CD4-positive, alpha-beta T cell (primary cell): ENCODE results near the gene CCL15. TPM values are rescaled to one million over a fixed set of nuclear protein-coding genes. Genes with fewer than 3 reads are reported as not detected.

Experiments
- ATAC-seq: fragments of 200-7000 bp; cut with Tn5 transposase; one replicate; pipeline ENCODE4 v1.10.0; 2022; ENCODE audit warnings: mild to moderate bottlenecking; ENCODE audit not compliant: poor library complexity
- CTCF ChIA-PET: fragments of 350-600 bp; sonication (Branson Sonifier 250); formaldehyde crosslinking; loops from one replicate; lab custom pipeline; 2021; ENCODE audit warnings: antibody characterized with exemption, inconsistent platforms; lab: Charles Lee
- POLR2A ChIA-PET: fragments of 350-600 bp; sonication (Branson Sonifier 250); formaldehyde crosslinking; loops from one replicate; lab custom pipeline; 2021; ENCODE audit warnings: antibody characterized with exemption, inconsistent platforms; lab: Charles Lee
- DNase-seq, 14 experiments: peaks; one replicate each; pipeline ENCODE4 v3.0.0-alpha.2; 2013 to 2020; ENCODE audit warnings: mixed read lengths in 2 of 14
- H3K27ac ChIP-seq, 2 donors: one replicate each; pipeline versions ENCODE4 v1.5.1 to v1.7.0; 2013; ENCODE audit warnings: low read length in 2 of 2, low read depth in 1 of 2, mild to moderate bottlenecking in 1 of 2
- H3K27me3 ChIP-seq, 2 experiments: 1 replicate in 1 of 2; 2 replicates in 1 of 2; pipeline versions ENCODE4 v1.6.1 to v1.7.0; 2013; ENCODE audit warnings: low read length in 2 of 2, control low read depth in 1 of 2, mild to moderate bottlenecking in 1 of 2, moderate library complexity in 1 of 2; ENCODE audit not compliant: insufficient read depth in 2 of 2, control insufficient read depth in 1 of 2
- H3K36me3 ChIP-seq: one replicate; pipeline ENCODE4 v1.6.1; 2013; ENCODE audit warnings: low read length, control low read depth; ENCODE audit not compliant: insufficient read depth
- H3K4me1 ChIP-seq: one replicate; pipeline ENCODE4 v1.6.1; 2013; ENCODE audit warnings: low read length, control low read depth; ENCODE audit not compliant: insufficient read depth
- H3K4me3 ChIP-seq: one replicate; pipeline ENCODE4 v1.5.1; 2013; ENCODE audit warnings: mild to moderate bottlenecking, low read length, moderate library complexity
- H3K9me3 ChIP-seq, 2 experiments: 1 replicate in 1 of 2; 2 replicates in 1 of 2; pipeline versions ENCODE4 v1.6.1 to v1.7.0; 2013; ENCODE audit warnings: low read length in 2 of 2, mild to moderate bottlenecking in 2 of 2, control low read depth in 1 of 2, moderate library complexity in 1 of 2; ENCODE audit not compliant: control insufficient read depth in 1 of 2, insufficient read depth in 1 of 2
- H3K27ac Mint-ChIP-seq: one replicate; pipeline ENCODE4 v1.8.0; 2020; ENCODE audit warnings: mixed read lengths
- H3K27me3 Mint-ChIP-seq: one replicate; pipeline ENCODE4 v1.8.0; 2021; ENCODE audit warnings: mixed read lengths
- H3K36me3 Mint-ChIP-seq: one replicate; pipeline ENCODE4 v1.8.0; 2021; ENCODE audit warnings: low read depth, mixed read lengths
- H3K4me1 Mint-ChIP-seq: one replicate; pipeline ENCODE4 v1.8.0; 2021; ENCODE audit warnings: low read depth, mixed read lengths
- H3K4me3 Mint-ChIP-seq: one replicate; pipeline ENCODE4 v1.8.0; 2020; ENCODE audit warnings: mild to moderate bottlenecking, mixed read lengths
- H3K9me3 Mint-ChIP-seq: one replicate; pipeline ENCODE4 v1.8.0; 2020; ENCODE audit warnings: mixed read lengths
- intact Hi-C, 2 experiments: fragments of 100-400 bp; cut with DNase I in 1 of 2; cut with micrococcal nuclease in 1 of 2; formaldehyde crosslinking; loops; one replicate each; pipeline versions ENCODE4 v1.15.1 to v1.9.0; 2023 to 2025; cut with DNase I, micrococcal nuclease
- total RNA-seq, 174 experiments: library from RNA in 2 of 174; stranded (reverse) in 2 of 174; gene quantifications; one replicate each; pipeline ENCODE4 v1.2.3 and lab custom pipeline; 2021 to 2026
- TF ChIP-seq, protein P1 (sequence below): fragments of 200-600 bp; IDR thresholded peaks from one replicate; pipeline ENCODE4 v1.8.0; 2022; ENCODE audit warnings: antibody characterized with exemption, mild to moderate bottlenecking

CCL15 gene
- total RNA-seq, 2 experiments from 2014 or later = not detected

GRCh38 chr17:35982409-35983191 is 18.8 kb downstream of the CCL15 start:
- ChIA-PET POLR2A (no interaction called here), CTCF (no interaction called here)
- Histone ChIP-seq H3K36me3 (no peaks in the 10 kb centered on the region), H3K4me1 (no peaks in the 10 kb centered on the region), H3K27ac (no peak overlapping the region), H3K9me3 (no peaks in the 10 kb centered on the region), H3K4me3 (no peak overlapping the region), H3K27me3 (no peaks in the 10 kb centered on the region)
- TF ChIP-seq, protein P1, sequence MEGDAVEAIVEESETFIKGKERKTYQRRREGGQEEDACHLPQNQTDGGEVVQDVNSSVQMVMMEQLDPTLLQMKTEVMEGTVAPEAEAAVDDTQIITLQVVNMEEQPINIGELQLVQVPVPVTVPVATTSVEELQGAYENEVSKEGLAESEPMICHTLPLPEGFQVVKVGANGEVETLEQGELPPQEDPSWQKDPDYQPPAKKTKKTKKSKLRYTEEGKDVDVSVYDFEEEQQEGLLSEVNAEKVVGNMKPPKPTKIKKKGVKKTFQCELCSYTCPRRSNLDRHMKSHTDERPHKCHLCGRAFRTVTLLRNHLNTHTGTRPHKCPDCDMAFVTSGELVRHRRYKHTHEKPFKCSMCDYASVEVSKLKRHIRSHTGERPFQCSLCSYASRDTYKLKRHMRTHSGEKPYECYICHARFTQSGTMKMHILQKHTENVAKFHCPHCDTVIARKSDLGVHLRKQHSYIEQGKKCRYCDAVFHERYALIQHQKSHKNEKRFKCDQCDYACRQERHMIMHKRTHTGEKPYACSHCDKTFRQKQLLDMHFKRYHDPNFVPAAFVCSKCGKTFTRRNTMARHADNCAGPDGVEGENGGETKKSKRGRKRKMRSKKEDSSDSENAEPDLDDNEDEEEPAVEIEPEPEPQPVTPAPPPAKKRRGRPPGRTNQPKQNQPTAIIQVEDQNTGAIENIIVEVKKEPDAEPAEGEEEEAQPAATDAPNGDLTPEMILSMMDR = no peak
- peaks cover 19% of the 10 kb centered on the region for H3K27me3 Mint-ChIP-seq
- no peak overlapping the region for H3K4me3 Mint-ChIP-seq
- H3K9me3 Mint-ChIP-seq = no peaks in the 10 kb centered on the region
- H3K4me1 Mint-ChIP-seq = no peaks in the 10 kb centered on the region
- no peaks in the 10 kb centered on the region for H3K36me3 Mint-ChIP-seq
- no peak for ATAC-seq
- intact Hi-C loops = no loop called here
- H3K27ac Mint-ChIP-seq = no peak overlapping the region
- no peak for DNase-seq

GRCh38 chr17:35981908-35982330 is 19.4 kb downstream of the CCL15 start:
- H3K4me1 ChIP-seq = no peaks in the 10 kb centered on the region
- TF ChIP-seq, protein P1 = no peak
- no peak for ATAC-seq
- no peak overlapping the region for H3K27ac Mint-ChIP-seq
- ChIA-PET CTCF (no interaction called here), POLR2A (no interaction called here)
- H3K9me3 ChIP-seq = no peaks in the 10 kb centered on the region
- intact Hi-C loops = no loop called here
- no peaks in the 10 kb centered on the region for H3K27me3 ChIP-seq
- H3K27me3 Mint-ChIP-seq = peaks cover 19% of the 10 kb centered on the region
- no peaks in the 10 kb centered on the region for H3K36me3 Mint-ChIP-seq
- H3K4me1 Mint-ChIP-seq = no peaks in the 10 kb centered on the region
- no peak overlapping the region for H3K4me3 Mint-ChIP-seq
- H3K36me3 ChIP-seq = no peaks in the 10 kb centered on the region
- no peak overlapping the region for H3K27ac ChIP-seq
- DNase-seq = no peak
- no peak overlapping the region for H3K4me3 ChIP-seq
- H3K9me3 Mint-ChIP-seq = no peaks in the 10 kb centered on the region

DNA sequence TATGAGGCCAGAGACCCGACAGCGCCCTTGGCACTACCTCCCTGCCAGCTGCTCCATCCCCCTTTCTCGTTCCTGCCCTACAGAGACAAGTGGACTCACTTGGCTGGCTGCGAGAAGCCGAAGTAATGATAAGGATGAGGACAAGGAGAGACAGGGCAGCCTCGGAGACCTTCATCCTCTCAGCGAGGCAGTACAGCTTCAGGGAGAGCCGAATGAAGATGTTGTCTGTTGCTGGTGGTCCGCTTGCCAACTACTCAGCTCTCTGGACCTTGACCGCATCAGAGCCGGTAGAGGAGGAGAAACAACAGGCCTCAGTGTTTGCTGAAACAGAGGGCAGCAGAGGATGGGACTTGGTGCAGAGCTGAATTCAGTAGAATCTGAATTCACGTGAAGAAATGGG is 20.1 kb downstream of the CCL15 start, which contains the start of gene CCL16:
Gene CCL16, minus strand, starts transcription at position 252 of the 400 bp plus-strand sequence. Its CDS starts 77 bp downstream, at position 175.
- no peak for DNase-seq
- CTCF ChIA-PET = no interaction called here
- Histone ChIP-seq H3K4me3 (no peak within 1 kb of the TSS), H3K27me3 (no peaks in the 10 kb centered on the region), H3K4me1 (no peaks in the 10 kb centered on the region), H3K9me3 (no peaks in the 10 kb centered on the region), H3K36me3 (no peaks in the 10 kb centered on the region), H3K27ac (no peak within 1 kb of the TSS)
- Mint-ChIP-seq H3K27ac (no peak within 1 kb of the TSS), H3K4me3 (no peak within 1 kb of the TSS), H3K4me1 (no peaks in the 10 kb centered on the region), H3K9me3 (no peaks in the 10 kb centered on the region), H3K27me3 (peaks cover 19% of the 10 kb centered on the region), H3K36me3 (no peaks in the 10 kb centered on the region)
- POLR2A ChIA-PET = no interaction called here
- intact Hi-C loops = no loop called here
- TF ChIP-seq, protein P1 = no peak
- no peak for ATAC-seq
